HepG2 (cell line): Measurements from ENCODE around the gene RNF123. TPM values are rescaled to one million over a fixed set of nuclear protein-coding genes. Genes with fewer than 3 reads are reported as not detected.

ENCODE experiments used
- AFF4 ChIP-seq: sonication (generic); formaldehyde crosslinking; IDR thresholded peaks from 2 replicates; pipeline ENCODE4 v1.4.0; 2020; ENCODE audit warnings: missing genetic modification reagents
- AKNA ChIP-seq: sonication (generic); formaldehyde crosslinking; IDR thresholded peaks from 2 replicates; pipeline ENCODE4 v1.4.0; 2020; ENCODE audit warnings: missing genetic modification reagents, borderline replicate concordance
- ATF4 ChIP-seq, 2 experiments: fragments of 450-650 bp in 1 of 2; sonication (generic) in 1 of 2; formaldehyde crosslinking; IDR thresholded peaks; 2 replicates each; pipeline versions ENCODE4 v1.5.0 to v1.8.0; 2020 to 2022; ENCODE audit warnings: mild to moderate bottlenecking in 1 of 2, missing genetic modification reagents in 1 of 2
- CBX2 ChIP-seq, 2 experiments: fragments of 200-600 bp in 1 of 2; sonication (generic); formaldehyde crosslinking in 1 of 2; IDR thresholded peaks; 2 replicates each; pipeline versions ENCODE4 v1.7.0 to v1.8.1; 2018 to 2022; ENCODE audit warnings: low read depth in 2 of 2, low read length in 1 of 2, mild to moderate bottlenecking in 1 of 2, missing genetic modification reagents in 1 of 2
- CHD2 ChIP-seq: IDR thresholded peaks from 2 replicates; pipeline ENCODE4 v1.6.1; 2011; ENCODE audit warnings: low read depth, low read length, improper control_type of control experiment
- ESRRA ChIP-seq: sonication (generic); formaldehyde crosslinking; IDR thresholded peaks from 2 replicates; pipeline ENCODE4 v1.5.1; 2020; ENCODE audit warnings: mild to moderate bottlenecking, low read depth, missing genetic modification reagents
- IRX3 ChIP-seq: sonication (generic); formaldehyde crosslinking; IDR thresholded peaks from 2 replicates; pipeline ENCODE4 v1.8.1; 2023; ENCODE audit warnings: mild to moderate bottlenecking, low read depth, missing genetic modification reagents, borderline replicate concordance
- KDM1A ChIP-seq: IDR thresholded peaks from 2 replicates; pipeline ENCODE4 v1.6.1; 2016; ENCODE audit warnings: missing compliant biosample characterization
- MYNN ChIP-seq: sonication (generic); formaldehyde crosslinking; IDR thresholded peaks from 2 replicates; pipeline ENCODE4 v1.4.0; 2020; ENCODE audit warnings: mild to moderate bottlenecking, low read depth, missing genetic modification reagents
- NFATC3 ChIP-seq: sonication (generic); formaldehyde crosslinking; IDR thresholded peaks from 2 replicates; pipeline ENCODE4 v1.5.1; 2020; ENCODE audit warnings: mild to moderate bottlenecking, missing genetic modification reagents
- RAD21 ChIP-seq: fragments of 450-650 bp; formaldehyde crosslinking; IDR thresholded peaks from 2 replicates; pipeline ENCODE4 v1.5.0; 2020; ENCODE audit warnings: mild to moderate bottlenecking
- SP2 ChIP-seq: sonication (generic); formaldehyde crosslinking; IDR thresholded peaks from 2 replicates; pipeline ENCODE4 v1.5.1; 2020; ENCODE audit warnings: mild to moderate bottlenecking, missing genetic modification reagents
- TBX2 ChIP-seq: sonication (generic); formaldehyde crosslinking; IDR thresholded peaks from 2 replicates; pipeline ENCODE4 v1.5.0; 2020; ENCODE audit warnings: missing genetic modification reagents, mild to moderate bottlenecking, borderline replicate concordance
- TCF12 ChIP-seq, 2 experiments: fragments of 450-650 bp in 1 of 2; sonication (generic) in 1 of 2; formaldehyde crosslinking in 1 of 2; IDR thresholded peaks; 2 replicates each; pipeline versions ENCODE4 v1.6.1 to v1.8.0; 2017 to 2022; ENCODE audit warnings: antibody characterized with exemption in 1 of 2, mild to moderate bottlenecking in 1 of 2, missing genetic modification reagents in 1 of 2, moderate library complexity in 1 of 2
- ZNF124 ChIP-seq: sonication (generic); formaldehyde crosslinking; IDR thresholded peaks from 2 replicates; pipeline ENCODE4 v1.4.0; 2020; ENCODE audit warnings: missing genetic modification reagents
- ZNF205 ChIP-seq: IDR thresholded peaks from 2 replicates; pipeline ENCODE4 v1.6.1; 2018; ENCODE audit warnings: missing biosample characterization, missing genetic modification reagents
- ZNF550 ChIP-seq: sonication (generic); formaldehyde crosslinking; IDR thresholded peaks from 2 replicates; pipeline ENCODE4 v1.4.0; 2020; ENCODE audit warnings: mild to moderate bottlenecking, missing genetic modification reagents, borderline replicate concordance
- ZNF597 ChIP-seq: sonication (generic); formaldehyde crosslinking; IDR thresholded peaks from 2 replicates; pipeline ENCODE4 v1.5.0; 2020; ENCODE audit warnings: missing genetic modification reagents
- ZNF790 ChIP-seq: sonication (generic); formaldehyde crosslinking; IDR thresholded peaks from 2 replicates; pipeline ENCODE4 v1.8.0; 2022; ENCODE audit warnings: missing genetic modification reagents, mild to moderate bottlenecking, borderline replicate concordance
- polyA plus RNA-seq, 8 experiments: library from polyadenylated mRNA; depleted of rRNA in 3 of 8; stranded (reverse) in 7 of 8; unstranded in 1 of 8; fragments of >200 nt; fragmentation: Illumina TruSeq in 4 of 8; extraction: Trizol in 4 of 8; gene quantifications; 2 replicates each; pipeline versions ENCODE4 v1.2.1 to v1.2.3, GENCODE V29; 2011 to 2016; ENCODE audit warnings: low read depth in 4 of 8, missing spikeins in 1 of 8, mixed read lengths in 1 of 8; ENCODE audit not compliant: insufficient read depth in 1 of 8
- total RNA-seq, 5 experiments: library from RNA; depleted of rRNA; stranded (reverse); fragments of >200 nt; fragmentation: Illumina TruSeq; extraction: Trizol; gene quantifications; 2 replicates each; pipeline ENCODE4 v1.2.3, GENCODE V29; 2016; ENCODE audit warnings: low read depth in 1 of 5

The RNF123 gene
- total and polyA plus RNA-seq, 2 of the 13 experiments (the other 11 are each of a cell fraction or from before 2014, with no cell fraction given): 29.9 to 82.2 TPM

GRCh38 chr3:49719214-49719884 is 30.0 kb downstream of the RNF123 start, which contains the start of gene AMIGO3 (continued):
- TF ChIP-seq MYNN (CRISPR knock-in tag) (no peak), ZNF597 (CRISPR knock-in tag) (no peak), TBX2 (CRISPR knock-in tag) (no peak), NFATC3 (CRISPR knock-in tag) (no peak), ZNF205 (CRISPR knock-in tag) (no peak), SP2 (no peak), ESRRA (CRISPR knock-in tag) (no peak), RAD21 (CRISPR knock-in tag) (peak; percentile 25; the same call in 1 of the 2 replicates), IRX3 (CRISPR knock-in tag) (no peak), AFF4 (no peak), KDM1A (CRISPR knock-in tag) (no peak), ATF4 (CRISPR knock-in tag; IDR thresholded peaks at IDR 0.05) (no peak), ZNF790 (CRISPR knock-in tag) (no peak), AKNA (no peak), TCF12 (IDR thresholded peaks at IDR 0.05) (no peak), TCF12 (CRISPR knock-in tag; IDR thresholded peaks at IDR 0.05) (no peak), CHD2 (no peak), ZNF550 (CRISPR knock-in tag) (no peak), CBX2 (IDR thresholded peaks at IDR 0.05; ENCODE audit: low read depth, low read length) (no peak), CBX2 (CRISPR knock-in tag; IDR thresholded peaks at IDR 0.05; ENCODE audit: low read depth) (no peak), ZNF124 (CRISPR knock-in tag) (no peak)
